ENCODE data around the gene COMT.

Gene COMT

DNA sequence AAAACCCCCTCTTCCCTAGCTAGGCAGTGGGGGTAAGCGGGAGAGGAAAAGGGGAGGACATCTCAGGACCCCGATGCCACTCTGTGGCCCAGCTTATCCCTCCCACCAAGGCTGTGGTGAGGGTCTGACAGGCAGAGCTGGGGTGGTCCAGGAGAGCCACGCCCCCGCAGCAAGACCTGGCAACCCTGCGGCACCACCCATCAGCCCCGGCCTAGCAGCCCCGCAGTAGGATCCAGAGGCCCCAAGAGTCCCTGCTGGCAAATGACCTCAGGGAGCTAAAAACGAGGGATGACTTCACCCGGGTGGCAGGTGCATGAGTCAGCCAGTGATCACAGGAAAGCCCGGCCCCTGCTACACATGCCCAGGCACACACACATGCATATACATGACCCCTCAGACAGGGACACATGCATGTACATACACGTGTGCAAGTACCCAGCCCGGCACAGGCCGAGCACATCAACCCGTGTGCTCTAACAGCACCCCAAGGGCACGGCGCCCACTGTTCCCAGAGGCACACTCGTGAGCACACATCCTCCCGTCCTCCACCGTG, 42.7 kb downstream of the COMT start:
- DNase-seq, result no peak

DNA sequence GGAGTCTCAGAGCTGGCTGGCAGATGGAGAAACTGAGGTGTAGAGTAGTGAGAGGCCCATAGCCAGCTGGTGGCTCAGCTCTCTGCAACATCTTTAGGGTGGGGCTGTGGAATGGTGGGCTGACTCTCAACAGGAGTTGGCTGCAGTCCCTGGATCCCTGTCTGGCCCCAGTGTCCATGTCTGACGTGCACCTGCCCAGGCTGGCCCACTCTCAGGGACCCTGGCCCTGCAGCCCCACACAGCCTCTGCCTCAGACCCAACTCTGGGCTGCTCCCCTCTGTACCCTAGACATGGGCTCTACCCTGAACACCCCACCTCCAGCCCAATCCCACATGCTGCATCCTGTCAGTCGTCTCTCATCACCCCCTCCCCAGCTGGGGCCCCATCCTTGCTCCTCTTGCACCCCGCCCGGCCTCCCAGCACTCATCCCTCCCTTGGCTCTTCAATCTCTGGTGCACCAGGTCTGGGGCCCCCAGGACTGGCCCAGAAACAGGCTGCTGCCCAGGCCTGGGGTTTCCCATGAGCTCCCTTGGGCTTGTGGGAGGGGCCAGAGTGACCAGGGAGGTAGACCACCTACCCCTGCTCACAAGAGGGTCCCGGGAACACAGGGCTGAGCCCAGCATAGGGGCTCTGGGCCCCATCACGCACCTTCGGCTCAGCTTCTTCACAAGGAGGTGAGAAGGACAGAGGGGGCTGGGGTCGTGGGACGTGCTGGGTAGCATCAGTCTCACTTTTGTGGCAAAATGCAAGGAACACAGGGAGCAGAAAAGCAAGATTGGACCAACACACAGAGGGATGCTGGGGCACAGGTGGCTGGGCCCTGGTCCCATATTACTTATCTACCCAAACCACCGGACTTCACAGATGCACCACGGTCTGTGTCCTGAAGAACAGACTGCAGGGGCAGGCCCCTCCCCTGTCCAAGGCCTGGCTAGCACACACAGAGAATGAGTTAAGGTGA, 43.6 kb downstream of the COMT start:
- no peak for DNase-seq

DNA sequence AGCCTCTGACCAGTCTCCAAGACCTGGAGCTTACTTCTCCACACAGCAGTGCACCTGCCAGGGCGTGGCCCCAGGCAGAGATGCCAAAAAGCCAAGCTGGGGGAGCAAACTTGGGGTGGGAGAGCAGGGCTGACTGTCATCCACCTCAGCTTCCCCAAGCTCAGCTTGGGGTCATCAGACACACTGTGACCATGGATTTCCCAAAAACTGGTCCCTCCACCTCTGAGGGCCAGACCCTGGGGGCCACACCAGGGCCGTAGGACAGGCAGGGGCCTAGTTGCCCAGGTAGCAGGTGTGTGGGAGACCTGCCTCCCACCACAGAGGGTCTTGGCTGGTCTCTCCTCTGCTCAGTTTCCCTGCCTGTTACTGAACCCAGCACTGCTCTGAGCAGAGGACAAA, 44.4 kb downstream of the COMT start:
- no peak for DNase-seq

DNA sequence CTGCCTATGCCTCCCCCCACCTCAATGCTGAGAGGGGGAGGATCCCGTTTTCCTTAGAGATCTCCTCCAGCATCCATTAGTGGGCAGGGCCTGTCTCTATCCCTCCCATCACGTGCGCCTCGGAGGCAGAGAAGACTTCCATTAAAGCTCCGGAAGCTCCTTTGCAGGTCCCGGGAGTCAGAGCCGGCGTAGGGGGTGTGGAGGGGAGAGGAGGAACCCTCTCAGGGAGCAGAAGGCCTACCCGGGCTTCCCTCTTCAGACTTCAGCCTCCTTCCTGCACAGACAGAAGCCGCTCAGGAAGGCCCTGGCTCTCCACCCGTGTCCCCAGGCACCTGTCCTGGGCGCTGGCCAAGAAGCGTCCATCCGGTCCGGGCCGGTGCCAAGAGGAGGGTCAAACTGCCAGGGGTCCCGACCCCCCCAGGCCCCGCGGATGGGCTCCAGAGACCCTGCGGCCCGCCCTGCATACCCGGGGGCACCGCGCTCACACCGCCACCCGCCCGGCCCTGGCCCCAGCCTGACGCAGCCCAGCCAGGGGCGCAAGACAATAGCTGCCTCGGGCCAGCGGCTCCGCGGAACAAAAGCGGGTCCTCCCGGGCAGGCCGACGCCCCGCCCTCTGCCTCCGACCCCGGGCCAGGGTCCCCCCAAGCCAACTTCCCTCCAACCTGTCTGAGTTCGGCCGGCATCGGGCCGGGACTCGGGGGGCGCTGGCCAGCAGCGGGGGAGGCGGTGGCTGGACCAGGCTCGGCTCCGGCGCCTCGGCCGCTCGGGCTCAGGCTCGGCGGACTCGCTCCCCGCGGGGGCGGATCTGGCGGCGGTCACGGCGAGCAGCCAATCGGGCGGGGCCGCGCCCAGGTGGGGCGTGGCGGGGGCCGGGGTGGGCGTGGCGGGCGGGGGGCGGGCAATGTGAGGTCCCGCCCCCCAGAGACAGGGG, 45.1 kb downstream of the COMT start:
- peak; percentile 39 for DNase-seq

DNA sequence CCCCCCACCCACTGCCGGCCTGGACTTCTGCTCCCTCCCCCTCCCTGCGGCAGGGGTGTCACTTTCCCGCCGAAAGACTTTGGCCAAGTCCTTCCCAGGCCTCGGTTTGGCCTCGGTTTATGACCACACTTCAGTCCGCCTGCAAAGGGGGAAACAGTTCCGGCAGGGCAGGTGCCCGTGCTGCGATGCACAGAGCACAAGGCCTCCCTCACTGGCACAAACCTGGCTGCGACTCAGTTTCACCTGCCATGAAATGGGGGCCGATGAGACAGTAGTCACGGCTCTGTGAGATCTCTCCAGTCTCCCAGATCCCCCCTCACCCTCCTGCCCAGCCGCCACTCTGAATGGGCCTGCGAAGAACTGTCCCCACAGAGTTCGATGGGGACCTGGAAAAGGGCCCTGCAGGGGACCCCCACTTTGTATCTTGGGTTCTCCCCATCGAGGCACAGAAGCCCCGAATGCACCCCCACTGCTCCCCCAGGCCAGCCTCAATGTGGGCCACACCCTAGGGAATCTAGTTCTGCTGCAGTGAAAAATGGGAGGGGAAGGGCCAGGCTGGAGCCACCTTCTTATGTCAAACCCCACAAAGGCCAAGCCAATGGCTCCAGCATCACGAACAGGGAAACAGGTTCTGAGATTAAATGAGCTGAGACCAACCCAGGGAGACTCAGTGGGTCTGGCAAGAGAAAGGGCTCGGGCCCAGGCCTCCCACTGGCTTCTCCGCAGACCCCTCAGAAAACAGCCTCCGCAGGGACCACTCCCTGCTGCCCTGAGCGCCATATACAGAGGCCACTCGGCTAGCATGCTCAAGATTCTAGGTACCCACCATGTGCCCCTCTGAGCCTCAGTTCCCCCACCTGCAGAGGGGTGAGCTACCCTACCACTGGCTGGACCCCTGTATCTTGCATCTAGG, 46.1 kb downstream of the COMT start:
- DNase-seq, result no peak

DNA sequence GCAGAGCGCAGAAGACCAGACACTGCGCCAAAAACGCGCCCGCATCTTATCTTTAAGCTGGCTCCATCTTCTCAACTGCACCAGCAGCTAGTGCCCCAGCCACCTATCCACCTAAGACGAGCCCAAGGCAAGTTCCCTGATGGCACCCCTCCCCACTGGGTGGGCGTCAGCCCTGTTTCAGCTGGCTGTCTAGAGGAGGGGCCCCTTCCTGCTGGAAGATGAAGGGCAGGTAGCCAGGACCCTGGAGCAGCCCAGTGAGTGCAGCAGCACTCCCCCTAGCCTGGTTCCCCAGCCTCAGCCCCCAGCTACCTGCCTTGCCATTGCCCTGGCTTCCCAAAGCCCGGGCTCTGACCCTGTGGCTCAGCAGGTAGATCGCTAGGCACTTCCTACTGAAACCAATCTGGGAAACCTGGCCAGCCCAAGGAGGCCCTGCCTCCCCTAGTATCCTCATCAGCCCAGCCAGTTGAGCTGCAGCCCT, 46.8 kb downstream of the COMT start:
- no peak for DNase-seq

DNA sequence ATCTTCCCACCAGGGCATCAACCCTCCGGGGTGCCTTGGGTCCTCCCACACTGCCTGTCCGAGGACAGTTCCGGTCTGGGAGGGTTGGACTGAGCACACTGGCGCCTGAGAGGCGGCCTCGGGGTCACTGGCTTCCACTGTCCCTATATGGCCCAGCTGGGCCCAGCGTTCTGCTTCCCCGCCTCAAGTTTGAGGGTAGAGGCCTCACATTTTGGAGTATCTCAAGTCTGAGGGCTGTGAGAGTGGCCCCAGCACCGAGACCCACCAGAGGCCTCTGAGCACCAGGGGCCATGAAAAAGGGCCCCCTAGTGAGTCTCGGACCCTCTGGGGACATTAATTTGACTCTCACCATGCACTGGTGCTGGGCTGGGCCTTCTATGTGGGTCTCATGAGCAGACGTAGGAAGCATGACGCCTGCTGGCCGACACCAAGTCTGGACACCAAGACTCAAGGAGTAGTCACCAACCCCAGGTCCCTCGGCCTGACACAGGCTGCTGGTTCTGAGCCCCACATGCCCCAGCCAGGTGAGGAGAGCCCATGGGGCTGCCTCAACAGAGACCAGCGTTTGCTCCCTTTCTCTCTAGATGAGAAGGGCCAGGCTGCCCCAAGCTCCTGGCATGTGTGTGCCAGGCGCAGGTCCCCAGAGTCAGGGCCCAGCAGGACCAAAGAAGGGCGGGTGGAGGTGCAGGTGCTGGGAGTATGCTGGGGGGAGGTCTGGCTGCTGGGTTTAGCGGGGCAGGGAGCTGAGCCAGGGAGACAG, 47.6 kb downstream of the COMT start:
- no peak for DNase-seq

DNA sequence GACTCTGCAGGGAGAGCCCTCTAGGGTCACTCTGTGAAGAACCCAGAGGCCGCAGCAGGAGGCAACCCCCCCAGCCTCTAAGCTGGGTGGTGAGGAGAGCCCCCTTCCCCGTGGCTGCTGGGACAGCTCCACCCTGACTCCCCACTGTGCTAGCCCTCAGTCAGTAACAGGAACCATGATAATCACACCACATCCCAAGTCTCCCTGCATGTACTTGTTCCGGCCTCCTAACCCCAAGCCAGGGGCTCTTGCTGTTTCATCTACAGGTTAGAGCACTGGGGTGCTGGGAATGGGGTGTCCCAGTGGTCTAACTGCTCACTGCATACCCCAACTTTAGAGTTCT, 48.1 kb downstream of the COMT start:
- DNase-seq, result no peak

DNA sequence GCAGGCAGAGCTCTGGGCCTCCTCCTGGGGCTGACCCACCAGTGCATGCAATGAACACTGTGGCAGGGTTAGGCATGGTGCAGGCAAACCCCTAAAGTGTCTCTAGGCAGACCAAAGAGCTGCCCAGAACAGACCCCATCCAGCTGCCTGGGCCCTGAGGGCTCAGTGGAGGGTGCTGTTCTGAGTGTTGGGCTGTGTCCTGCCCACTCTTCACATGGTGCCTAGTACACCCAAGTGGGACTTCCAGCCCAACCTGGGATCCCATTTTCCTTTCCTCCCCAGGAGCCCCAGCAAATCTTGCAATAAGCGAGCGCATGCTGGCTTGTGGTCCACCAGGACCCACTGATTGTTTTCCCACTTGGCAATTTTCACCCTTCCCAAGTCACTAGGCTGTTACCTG, 48.6 kb downstream of the COMT start:
- no peak for DNase-seq

DNA sequence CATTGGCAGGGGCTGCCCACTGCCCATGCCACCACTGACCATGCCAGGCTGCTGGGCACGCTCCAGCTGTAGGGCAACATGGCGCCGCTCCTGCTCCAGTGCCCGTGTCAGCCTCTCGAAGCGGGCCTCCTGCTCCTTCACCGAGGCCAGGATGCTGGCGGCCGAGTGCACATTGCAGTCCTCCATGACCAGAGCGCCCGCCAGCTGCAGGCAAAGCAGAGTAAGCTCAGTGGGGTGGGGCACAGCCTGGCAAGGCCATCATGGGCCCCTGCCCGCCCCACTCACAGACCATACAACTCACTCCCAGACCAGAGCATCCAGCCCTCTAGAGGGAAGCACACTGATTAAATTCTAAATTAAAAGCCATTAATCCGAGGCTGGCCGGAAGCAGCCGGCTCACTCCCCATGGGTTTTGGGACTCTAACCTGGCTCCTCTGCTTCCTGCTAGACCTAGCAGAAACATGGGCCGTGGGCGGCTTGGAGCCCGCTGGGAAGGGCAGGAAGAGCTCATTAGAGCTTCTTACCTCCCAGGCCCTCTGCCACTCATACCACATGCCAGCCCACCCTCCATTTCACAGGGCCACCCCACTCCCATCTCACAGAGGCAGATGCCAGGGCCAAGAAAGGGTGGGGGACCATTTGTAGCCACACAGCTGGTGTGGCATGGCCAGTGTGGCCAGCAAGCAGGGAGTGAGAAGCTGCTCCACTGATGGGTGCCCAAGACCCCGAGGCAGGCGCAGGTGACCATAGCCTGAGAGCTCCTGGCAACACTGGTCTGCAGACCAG, 49.2 kb downstream of the COMT start:
- DNase-seq, result no peak

DNA sequence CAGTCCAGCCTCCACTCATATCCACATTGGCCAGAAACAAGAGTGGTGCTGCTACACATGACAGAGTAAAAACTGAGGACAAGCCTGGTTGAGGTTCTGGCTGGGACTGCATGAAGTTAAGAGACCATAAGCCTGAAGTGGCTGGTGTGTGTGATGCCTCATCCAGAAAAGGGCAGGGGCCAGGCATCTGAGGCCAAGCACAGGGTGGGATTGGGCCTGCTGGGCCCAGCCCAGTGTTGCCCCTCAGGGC, 49.7 kb downstream of the COMT start:
- DNase-seq, result no peak

DNA sequence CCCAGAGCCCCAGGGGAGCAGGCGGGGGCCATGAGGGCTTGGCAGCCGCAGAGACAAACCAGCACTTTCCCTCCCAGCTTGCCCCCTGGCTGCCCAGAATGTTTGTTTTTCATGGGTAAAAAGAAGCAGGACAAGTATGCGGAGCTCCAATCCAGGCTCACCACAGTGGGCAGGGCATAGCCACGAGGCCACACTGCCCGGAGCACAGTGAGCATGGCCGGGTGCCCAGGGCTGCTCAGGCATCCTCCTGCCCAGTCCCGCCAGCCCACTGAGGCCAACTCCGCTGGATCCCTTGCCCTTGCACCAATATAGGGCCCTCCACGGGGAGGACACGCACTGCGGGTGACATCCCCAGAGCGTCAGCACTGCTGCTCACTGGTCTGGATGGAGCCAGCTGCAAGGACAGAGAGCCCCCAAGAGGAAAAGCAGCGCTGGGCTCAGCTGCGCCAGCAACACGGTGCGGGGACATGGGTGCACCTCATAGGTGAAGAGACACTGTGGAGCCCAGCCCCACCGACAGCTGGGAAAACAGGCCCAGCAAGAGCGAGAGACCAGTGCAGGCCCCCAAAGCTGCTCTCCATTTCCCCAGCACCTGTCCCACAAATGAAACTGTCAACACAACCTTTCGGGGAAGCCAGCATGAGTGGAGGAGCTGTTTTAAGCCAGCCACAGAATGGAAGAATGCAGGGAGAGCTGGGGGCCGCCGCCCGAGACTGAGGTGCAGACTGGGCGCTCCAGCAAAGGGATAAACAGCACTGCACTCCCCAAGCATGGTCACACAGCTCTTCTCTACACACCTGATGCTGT, 50.3 kb downstream of the COMT start:
- no peak for DNase-seq

DNA sequence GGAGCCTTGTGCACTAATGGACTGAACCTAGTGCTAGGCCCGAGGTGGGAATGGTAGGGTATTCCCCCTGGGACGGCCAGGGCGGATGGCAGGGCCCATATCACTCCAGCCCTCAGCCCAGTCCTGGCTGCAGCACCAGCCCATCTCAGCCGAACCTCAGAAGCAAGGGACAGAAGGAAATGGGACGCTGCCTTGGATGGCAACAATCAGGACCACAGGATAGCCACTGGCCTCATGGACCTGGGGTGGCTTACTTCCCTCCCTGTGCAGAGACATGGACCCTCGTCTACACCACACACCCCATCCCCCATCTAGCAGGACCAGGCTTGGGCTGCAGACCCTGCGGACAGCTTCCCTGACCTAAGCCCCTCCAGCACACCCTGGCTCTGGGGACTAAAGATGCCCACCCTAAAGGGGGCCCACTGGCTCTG, 50.9 kb downstream of the COMT start:
- DNase-seq, result no peak

DNA sequence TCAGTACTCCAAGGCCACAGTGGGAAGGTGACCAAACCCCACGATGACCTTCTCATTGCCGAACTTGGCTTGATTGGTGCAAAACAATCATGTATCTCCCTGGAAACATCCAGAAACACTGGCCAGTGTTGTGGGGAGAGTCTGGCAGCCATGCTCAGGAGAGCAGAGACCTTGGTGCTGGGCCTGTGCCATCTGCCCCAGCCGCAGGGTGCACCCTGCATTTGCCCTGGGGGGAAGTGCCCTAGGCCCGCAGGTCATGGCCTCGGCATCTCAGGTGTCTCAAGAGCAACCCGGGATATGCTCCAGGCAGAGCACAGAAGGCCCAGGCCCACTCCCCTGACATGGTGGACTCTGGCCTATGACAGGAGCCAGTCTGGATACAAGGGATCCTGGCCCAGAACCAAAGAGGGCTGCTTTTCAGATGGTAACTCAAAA, 51.4 kb downstream of the COMT start:
- no peak for DNase-seq

DNA sequence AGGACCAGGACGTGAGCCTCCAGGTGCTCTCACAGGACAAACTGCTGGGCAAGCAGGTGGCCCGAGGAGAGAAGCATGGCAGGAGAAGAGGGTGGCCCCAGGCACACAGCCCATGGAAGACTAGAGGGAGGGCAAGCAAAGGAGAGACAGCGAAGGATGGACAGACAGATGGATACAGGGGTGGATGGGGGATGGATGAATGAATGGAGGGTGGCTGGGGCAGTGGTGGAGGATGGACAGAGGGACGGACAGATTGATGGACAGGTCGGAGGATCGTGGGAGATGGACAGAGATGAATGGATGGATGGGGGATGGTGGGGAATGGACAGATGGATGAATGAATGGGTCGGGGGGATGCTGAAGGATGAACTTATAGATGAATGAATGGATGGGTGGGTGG, 52.4 kb downstream of the COMT start:
- DNase-seq, result no peak

DNA sequence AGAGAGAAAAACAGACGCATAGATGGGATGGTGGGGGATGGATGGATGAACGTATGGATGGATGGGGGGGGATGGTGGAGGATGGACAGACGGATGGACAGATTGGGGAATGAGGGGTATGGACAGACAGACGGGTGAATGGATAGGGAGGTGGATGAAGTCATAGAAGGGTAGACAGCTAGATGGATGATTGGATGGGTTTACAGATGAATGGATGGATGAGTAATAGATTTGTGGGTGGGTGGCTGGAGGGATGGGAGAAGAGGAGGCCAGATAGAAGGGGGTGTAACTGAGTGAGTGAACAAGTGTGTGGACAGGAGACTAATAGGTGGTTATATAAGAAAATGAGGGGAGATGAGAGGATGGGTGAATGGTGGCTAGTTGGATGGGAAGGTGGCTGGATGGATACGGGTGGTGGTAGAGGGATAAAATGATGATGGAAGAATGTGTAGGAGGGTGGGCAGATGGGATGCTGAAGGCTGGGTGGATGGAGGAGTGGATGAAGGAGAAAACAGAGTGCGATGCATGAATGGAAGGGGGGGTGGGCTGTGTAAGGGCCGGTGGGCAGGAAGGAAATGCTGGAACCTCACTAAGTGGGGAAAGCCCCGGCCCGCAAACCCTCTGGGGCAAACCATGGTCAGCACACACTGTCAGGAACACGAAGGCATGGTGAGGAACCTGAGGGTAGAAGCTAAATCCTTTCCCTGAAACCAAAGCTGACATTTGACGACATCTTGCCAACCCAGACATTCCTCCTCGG, 53.5 kb downstream of the COMT start:
- DNase-seq, result no peak

DNA sequence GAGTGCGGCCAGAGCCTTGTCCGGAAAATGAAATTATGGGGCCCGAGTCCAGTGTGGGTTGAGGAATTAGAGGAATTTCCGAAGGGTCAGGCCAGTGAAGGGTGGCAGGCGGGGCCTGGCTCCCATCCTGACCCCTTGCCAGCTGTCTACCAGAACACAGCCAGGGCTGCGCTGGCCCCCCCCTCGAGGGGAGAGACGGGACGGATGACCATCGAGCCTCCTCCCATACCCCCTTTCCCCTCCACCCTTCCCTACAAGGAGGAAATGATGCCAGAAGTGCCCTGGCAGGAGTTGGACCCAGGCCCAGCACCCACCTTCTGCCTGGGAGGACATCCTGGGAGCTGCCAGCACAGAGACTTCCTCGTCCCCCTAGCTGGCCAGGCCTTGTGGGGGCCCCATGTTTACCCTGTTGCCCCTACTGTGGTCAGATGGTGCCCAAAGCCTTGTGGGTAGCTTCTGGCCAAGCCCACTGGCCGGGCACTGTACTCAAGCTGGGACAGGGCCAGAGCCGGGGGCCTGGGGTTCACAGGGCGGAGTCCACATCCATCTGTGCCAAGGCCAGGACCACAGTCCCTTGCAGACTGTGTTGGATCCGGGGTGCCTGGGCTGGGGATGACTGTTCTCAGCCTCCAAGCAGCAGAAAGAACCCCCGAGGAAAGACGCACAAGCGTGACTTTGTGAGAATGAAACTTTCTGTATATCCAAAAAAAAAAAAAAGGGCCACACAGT, 54.2 kb downstream of the COMT start:
- no peak for DNase-seq

DNA sequence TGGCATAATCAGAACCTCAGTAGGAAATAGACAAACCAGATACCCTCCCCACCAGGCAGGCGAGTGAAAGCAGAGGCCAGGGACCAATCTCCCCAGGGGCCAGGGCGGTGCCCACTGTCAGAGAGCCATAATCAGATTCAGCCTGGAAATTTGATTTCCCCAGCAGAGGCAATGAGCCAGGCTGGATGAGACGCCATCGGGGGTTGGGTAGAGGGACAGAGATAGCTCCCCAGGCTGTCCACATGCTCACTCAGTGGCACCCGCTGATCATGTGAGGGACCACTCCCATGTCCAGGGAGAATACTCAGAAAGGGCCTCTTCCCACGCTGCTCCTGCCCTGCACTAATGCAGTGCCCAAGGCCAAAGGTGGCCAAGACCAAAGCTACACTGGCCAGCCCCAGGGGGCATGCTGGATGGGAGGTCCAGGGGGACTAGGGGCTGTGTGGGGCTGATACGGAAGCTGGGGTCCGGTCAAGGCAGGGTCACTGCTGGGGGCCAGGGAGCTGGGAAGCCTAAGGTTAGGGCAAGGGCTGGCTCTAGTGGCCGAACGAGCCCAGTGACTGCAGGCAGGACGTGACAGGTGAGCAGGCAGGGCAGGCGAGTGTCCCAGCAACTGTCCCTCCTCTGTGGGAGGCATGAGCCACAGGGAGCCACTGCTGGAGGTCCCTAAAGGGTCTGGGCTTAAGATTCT, 55.3 kb downstream of the COMT start:
- DNase-seq, result no peak

Measured in effector CD4-positive, alpha-beta T cell (primary cell).